H9 (cell line): Measurements from ENCODE around the gene ZNF202. TPM values are rescaled to one million over a fixed set of nuclear protein-coding genes. Genes with fewer than 3 reads are reported as not detected.

Experiments used
- DNase-seq: peaks from one replicate; pipeline ENCODE4 v3.0.0-alpha.2; 2017
- H2AFZ ChIP-seq: one replicate; pipeline ENCODE4 v1.6.1; 2013; ENCODE audit warnings: mild to moderate bottlenecking, low read length, control low read depth, moderate library complexity
- H2AK5ac ChIP-seq: 2 replicates; pipeline ENCODE4 v1.6.1; 2013; ENCODE audit warnings: low read length, control low read depth, mixed read lengths; ENCODE audit not compliant: insufficient read length
- H2BK120ac ChIP-seq: one replicate; pipeline ENCODE4 v1.6.1; 2013; ENCODE audit warnings: low read depth, mild to moderate bottlenecking, low read length, control low read depth, inconsistent platforms; ENCODE audit not compliant: poor library complexity, severe bottlenecking
- H2BK12ac ChIP-seq: 2 replicates; pipeline ENCODE4 v1.6.1; 2013; ENCODE audit warnings: low read length, control low read depth, mixed read lengths, low read depth; ENCODE audit not compliant: insufficient read length
- H2BK15ac ChIP-seq: 2 replicates; pipeline ENCODE4 v1.6.1; 2013; ENCODE audit warnings: low read depth, low read length, control low read depth
- H2BK20ac ChIP-seq: one replicate; pipeline ENCODE4 v1.6.1; 2013; ENCODE audit warnings: low read depth, mild to moderate bottlenecking, low read length, control low read depth, inconsistent platforms; ENCODE audit not compliant: poor library complexity, severe bottlenecking
- H2BK5ac ChIP-seq: 2 replicates; pipeline ENCODE4 v1.6.1; 2013; ENCODE audit warnings: low read length, control low read depth, mixed read lengths; ENCODE audit not compliant: insufficient read length
- H3K14ac ChIP-seq: 2 replicates; pipeline ENCODE4 v1.6.1; 2013; ENCODE audit warnings: low read length, control low read depth; ENCODE audit not compliant: insufficient read depth
- H3K18ac ChIP-seq: 2 replicates; pipeline ENCODE4 v1.6.1; 2013; ENCODE audit warnings: low read depth, mild to moderate bottlenecking, mixed read lengths, low read length, control low read depth; ENCODE audit not compliant: insufficient read length
- H3K23ac ChIP-seq: 2 replicates; pipeline ENCODE4 v1.6.1; 2013; ENCODE audit warnings: low read length, control low read depth, mixed read lengths, low read depth; ENCODE audit not compliant: insufficient read length
- H3K23me2 ChIP-seq: 2 replicates; pipeline ENCODE4 v1.6.1; 2013; ENCODE audit warnings: low read depth, mild to moderate bottlenecking, mixed read lengths, low read length, control low read depth; ENCODE audit not compliant: insufficient read length, poor library complexity, severe bottlenecking
- H3K27ac ChIP-seq: 2 replicates; pipeline ENCODE4 v1.5.1; 2013; ENCODE audit warnings: low read length, control low read depth, mixed read lengths, low read depth; ENCODE audit not compliant: insufficient read length
- H3K27me3 ChIP-seq: 2 replicates; pipeline ENCODE4 v1.6.1; 2013; ENCODE audit warnings: low read length, control low read depth, inconsistent platforms; ENCODE audit not compliant: insufficient read depth
- H3K4ac ChIP-seq: 2 replicates; pipeline ENCODE4 v1.6.1; 2013; ENCODE audit warnings: low read depth, mild to moderate bottlenecking, control low read depth, inconsistent platforms, low read length, moderate library complexity
- H3K4me1 ChIP-seq: 2 replicates; pipeline ENCODE4 v1.6.1; 2013; ENCODE audit warnings: low read length, control low read depth, inconsistent platforms; ENCODE audit not compliant: insufficient read depth
- H3K4me2 ChIP-seq: 2 replicates; pipeline ENCODE4 v1.6.1; 2013; ENCODE audit warnings: low read length, control low read depth, mixed read lengths; ENCODE audit not compliant: insufficient read length, insufficient read depth
- H3K56ac ChIP-seq: 2 replicates; pipeline ENCODE4 v1.6.1; 2013; ENCODE audit warnings: low read depth, mild to moderate bottlenecking, mixed read lengths, low read length, control low read depth; ENCODE audit not compliant: insufficient read length
- H3K79me1 ChIP-seq: 2 replicates; pipeline ENCODE4 v1.6.1; 2013; ENCODE audit warnings: low read depth, mild to moderate bottlenecking, moderate library complexity, low read length, control low read depth, inconsistent platforms; ENCODE audit not compliant: insufficient read depth, poor library complexity, severe bottlenecking
- H3K79me2 ChIP-seq: 2 replicates; pipeline ENCODE4 v1.6.1; 2013; ENCODE audit warnings: low read length, control low read depth, inconsistent platforms; ENCODE audit not compliant: insufficient read depth
- H3K9ac ChIP-seq: 2 replicates; pipeline ENCODE4 v1.6.1; 2013; ENCODE audit warnings: low read length, control low read depth, mixed read lengths; ENCODE audit not compliant: insufficient read length; ENCODE audit errors: extremely low read depth
- H3K9me3 ChIP-seq: one replicate; pipeline ENCODE4 v1.6.1; 2013; ENCODE audit warnings: low read depth, low read length, inconsistent platforms; ENCODE audit not compliant: control insufficient read depth
- H3T11ph ChIP-seq: one replicate; pipeline ENCODE4 v1.6.1; 2013; ENCODE audit warnings: mild to moderate bottlenecking, low read length, control low read depth, inconsistent platforms
- H4K20me1 ChIP-seq: one replicate; pipeline ENCODE4 v1.6.1; 2013; ENCODE audit not compliant: control insufficient read depth, insufficient read length, insufficient read depth
- H4K5ac ChIP-seq: 2 replicates; pipeline ENCODE4 v1.6.1; 2013; ENCODE audit warnings: low read depth, mild to moderate bottlenecking, mixed read lengths, low read length, control low read depth; ENCODE audit not compliant: insufficient read length
- H4K8ac ChIP-seq: replicated peaks from 2 replicates; pipeline ENCODE4 v1.6.1; 2013; ENCODE audit warnings: low read length, control low read depth, mixed read lengths, low read depth; ENCODE audit not compliant: insufficient read length
- H4K91ac ChIP-seq: 2 replicates; pipeline ENCODE4 v1.6.1; 2013; ENCODE audit warnings: low read depth, mild to moderate bottlenecking, moderate library complexity, mixed read lengths, low read length, control low read depth; ENCODE audit not compliant: insufficient read length
- H3K27ac Mint-ChIP-seq, 3 experiments: 2 replicates in 2 of 3; 3 replicates in 1 of 3; pipeline ENCODE4 v1.8.0; 2020 to 2021; ENCODE audit warnings: mixed read lengths in 3 of 3, mild to moderate bottlenecking in 1 of 3, moderate library complexity in 1 of 3
- H3K27me3 Mint-ChIP-seq: 2 replicates; pipeline ENCODE4 v1.8.0; 2021; ENCODE audit warnings: low read depth, mild to moderate bottlenecking, moderate library complexity, mixed read lengths
- H3K36me3 Mint-ChIP-seq, 3 experiments: 2 replicates in 2 of 3; 3 replicates in 1 of 3; pipeline ENCODE4 v1.8.0; 2020 to 2021; ENCODE audit warnings: low read depth in 3 of 3, mixed read lengths in 3 of 3; ENCODE audit not compliant: insufficient read depth in 1 of 3
- H3K4me1 Mint-ChIP-seq, 2 experiments: 2 replicates each; pipeline ENCODE4 v1.8.0; 2020; ENCODE audit warnings: mixed read lengths in 2 of 2
- H3K4me3 Mint-ChIP-seq, 2 experiments: 2 replicates in 1 of 2; 3 replicates in 1 of 2; pipeline ENCODE4 v1.8.0; 2020 to 2021; ENCODE audit warnings: mild to moderate bottlenecking in 2 of 2, mixed read lengths in 2 of 2, moderate library complexity in 1 of 2
- H3K9me3 Mint-ChIP-seq, 2 experiments: 2 replicates in 1 of 2; 3 replicates in 1 of 2; pipeline ENCODE4 v1.8.0; 2020; ENCODE audit warnings: mild to moderate bottlenecking in 2 of 2, mixed read lengths in 2 of 2, moderate library complexity in 1 of 2
- CTCF ChIP-seq: fragments of 200-600 bp; sonication (generic); conservative IDR thresholded peaks from 3 replicates; pipeline ENCODE4 v1.8.0; 2021; ENCODE audit warnings: antibody characterized with exemption, mild to moderate bottlenecking
- WGBS: extraction: QIAGEN DNeasy Blood & Tissue Kit; methylation state at CpG from one replicate; pipeline ENCODE4 v1.1.7; 2013; ENCODE audit warnings: missing lambda C conversion rate, low lambda C conversion rate, mixed read lengths; ENCODE audit not compliant: insufficient read length; ENCODE audit errors: extremely low coverage; 5-methylcytosine and 5-hydroxymethylcytosine counted together
- total RNA-seq: library from RNA; stranded (reverse); gene quantifications from 2 replicates; pipeline ENCODE4 v1.2.1, GENCODE V29; 2021

Gene ZNF202
- total RNA-seq, 1 experiment from 2014 or later: 49.2 TPM

GRCh38 chr11:123765601-123766000, 24.1 kb upstream of the ZNF202 start:
- Histone ChIP-seq H4K20me1 (no peaks in the 10 kb centered on the region), H3K79me2 (no peaks in the 10 kb centered on the region), H3K27ac (no peak overlapping the region), H3K4me1 (no peaks in the 10 kb centered on the region), H2BK12ac (no peak overlapping the region), H3K18ac (no peak overlapping the region), H3T11ph (no peak overlapping the region), H4K91ac (no peak overlapping the region), H3K9me3 (peaks cover 12% of the 10 kb centered on the region), H2BK120ac (no peak overlapping the region), H2AK5ac (no peak overlapping the region), H2BK20ac (no peak overlapping the region), H3K56ac (no peak overlapping the region), H3K23ac (no peak overlapping the region), H2BK5ac (no peak overlapping the region), H4K8ac (no peak overlapping the region), H3K23me2 (no peaks in the 10 kb centered on the region), H3K4ac (no peak overlapping the region), H3K14ac (no peak overlapping the region), H3K79me1 (no peaks in the 10 kb centered on the region), H2AFZ (no peak overlapping the region), H3K27me3 (no peaks in the 10 kb centered on the region), H2BK15ac (no peak overlapping the region), H3K4me2 (no peak overlapping the region), H3K9ac (no peak overlapping the region), H4K5ac (no peak overlapping the region)
- Mint-ChIP-seq H3K9me3 (peaks cover 37 to 39% of the 10 kb centered on the region in 2 experiments), H3K36me3 (peaks cover 23 to 73% (median 39%) of the 10 kb centered on the region in 3 experiments), H3K27ac (no peak overlapping the region), H3K27me3 (no peaks in the 10 kb centered on the region; the same call in 1 of the 2 replicates), H3K4me3 (no peak overlapping the region), H3K4me1 (peaks cover 4 to 5% of the 10 kb centered on the region in 2 experiments; a peak in 3 of 4 replicates)
- no peak for TF ChIP-seq CTCF
- 100% methylated on average over 1 of the region's 1 CpG for WGBS
- no peak for DNase-seq
